Liver (tissue), 3 donors: ENCODE results near the gene HOXA3.

Source experiments
- JUND ChIP-seq, 2 donors: IDR thresholded peaks; 2 replicates each; pipeline ENCODE4 v1.6.1; 2016; ENCODE audit warnings: antibody characterized with exemption in 2 of 2
- RAD21 ChIP-seq, 2 donors: IDR thresholded peaks; 2 replicates each; pipeline ENCODE4 v1.6.1; 2016; ENCODE audit warnings: antibody characterized with exemption in 2 of 2, mild to moderate bottlenecking in 2 of 2
- SP1 ChIP-seq: IDR thresholded peaks from 2 replicates; pipeline ENCODE4 v1.6.1; 2018; ENCODE audit warnings: antibody characterized with exemption, mild to moderate bottlenecking
- TAF1 ChIP-seq: conservative IDR thresholded peaks from 2 replicates; pipeline ENCODE4 v1.6.1; 2016; ENCODE audit warnings: antibody characterized with exemption, mild to moderate bottlenecking
- YY1 ChIP-seq: IDR thresholded peaks from 2 replicates; pipeline ENCODE4 v1.6.1; 2016; ENCODE audit warnings: antibody characterized with exemption, mild to moderate bottlenecking
- TF ChIP-seq, protein P1 (sequence below): fragments of 150-350 bp; IDR thresholded peaks from 2 replicates; pipeline ENCODE4 v1.5.1; 2017; ENCODE audit warnings: improper control_type of control experiment, low read depth, low read length; ENCODE audit not compliant: missing input control
- TF ChIP-seq, protein P2 (sequence below): IDR thresholded peaks from 2 replicates; pipeline ENCODE4 v1.6.1; 2016; ENCODE audit warnings: antibody characterized with exemption
- TF ChIP-seq, protein P3 (sequence below): IDR thresholded peaks from 2 replicates; pipeline ENCODE4 v1.6.1; 2016; ENCODE audit warnings: antibody characterized with exemption, mild to moderate bottlenecking
- donor health status: healthy.
- donor health status: healthy.

DNA sequence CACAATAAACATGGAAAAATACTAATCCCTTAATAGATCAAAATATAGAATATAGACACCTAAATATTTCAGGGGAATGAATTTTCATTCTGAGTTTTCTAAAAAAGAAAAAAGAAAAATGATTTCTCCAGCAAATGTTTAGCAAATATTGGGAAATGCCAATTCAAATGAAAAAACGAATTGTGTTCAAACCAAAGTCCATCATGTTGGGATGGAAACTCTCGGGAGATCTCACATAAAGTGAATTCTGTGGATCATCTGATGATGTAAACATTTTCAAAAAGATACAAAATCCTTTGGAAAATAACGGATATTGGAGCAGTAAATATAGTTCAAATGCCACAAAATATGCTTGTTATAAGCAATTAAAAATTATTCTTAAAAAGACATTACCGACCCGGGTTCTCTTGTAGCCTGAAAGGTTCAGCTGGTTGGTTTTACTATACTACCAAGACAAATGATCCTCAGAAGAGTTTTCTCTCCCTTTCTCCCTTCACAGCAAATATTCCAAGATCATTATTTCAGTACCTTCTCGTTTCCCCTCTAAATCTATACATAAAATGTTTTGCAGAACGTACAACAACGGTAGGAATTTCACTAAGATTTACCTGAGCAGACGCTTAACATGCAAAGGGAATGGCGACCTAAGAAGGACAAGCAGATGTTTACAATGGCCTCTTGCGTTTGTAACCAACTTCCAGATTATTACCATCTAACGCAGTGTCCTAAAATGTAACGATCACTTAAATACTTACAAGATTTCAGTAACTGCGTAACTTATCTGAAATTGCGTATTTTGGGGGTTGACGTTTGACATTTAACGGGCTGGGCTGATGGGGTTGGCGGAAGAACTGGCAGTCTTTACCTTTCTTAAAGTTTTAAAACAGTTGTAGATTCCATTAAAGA is 45.0 kb upstream of the HOXA3 start:
- TF ChIP-seq, protein P1, sequence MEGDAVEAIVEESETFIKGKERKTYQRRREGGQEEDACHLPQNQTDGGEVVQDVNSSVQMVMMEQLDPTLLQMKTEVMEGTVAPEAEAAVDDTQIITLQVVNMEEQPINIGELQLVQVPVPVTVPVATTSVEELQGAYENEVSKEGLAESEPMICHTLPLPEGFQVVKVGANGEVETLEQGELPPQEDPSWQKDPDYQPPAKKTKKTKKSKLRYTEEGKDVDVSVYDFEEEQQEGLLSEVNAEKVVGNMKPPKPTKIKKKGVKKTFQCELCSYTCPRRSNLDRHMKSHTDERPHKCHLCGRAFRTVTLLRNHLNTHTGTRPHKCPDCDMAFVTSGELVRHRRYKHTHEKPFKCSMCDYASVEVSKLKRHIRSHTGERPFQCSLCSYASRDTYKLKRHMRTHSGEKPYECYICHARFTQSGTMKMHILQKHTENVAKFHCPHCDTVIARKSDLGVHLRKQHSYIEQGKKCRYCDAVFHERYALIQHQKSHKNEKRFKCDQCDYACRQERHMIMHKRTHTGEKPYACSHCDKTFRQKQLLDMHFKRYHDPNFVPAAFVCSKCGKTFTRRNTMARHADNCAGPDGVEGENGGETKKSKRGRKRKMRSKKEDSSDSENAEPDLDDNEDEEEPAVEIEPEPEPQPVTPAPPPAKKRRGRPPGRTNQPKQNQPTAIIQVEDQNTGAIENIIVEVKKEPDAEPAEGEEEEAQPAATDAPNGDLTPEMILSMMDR, result no peak
- no peak for TF ChIP-seq RAD21 (IDR thresholded peaks at IDR 0.05)
- TF ChIP-seq, protein P2, sequence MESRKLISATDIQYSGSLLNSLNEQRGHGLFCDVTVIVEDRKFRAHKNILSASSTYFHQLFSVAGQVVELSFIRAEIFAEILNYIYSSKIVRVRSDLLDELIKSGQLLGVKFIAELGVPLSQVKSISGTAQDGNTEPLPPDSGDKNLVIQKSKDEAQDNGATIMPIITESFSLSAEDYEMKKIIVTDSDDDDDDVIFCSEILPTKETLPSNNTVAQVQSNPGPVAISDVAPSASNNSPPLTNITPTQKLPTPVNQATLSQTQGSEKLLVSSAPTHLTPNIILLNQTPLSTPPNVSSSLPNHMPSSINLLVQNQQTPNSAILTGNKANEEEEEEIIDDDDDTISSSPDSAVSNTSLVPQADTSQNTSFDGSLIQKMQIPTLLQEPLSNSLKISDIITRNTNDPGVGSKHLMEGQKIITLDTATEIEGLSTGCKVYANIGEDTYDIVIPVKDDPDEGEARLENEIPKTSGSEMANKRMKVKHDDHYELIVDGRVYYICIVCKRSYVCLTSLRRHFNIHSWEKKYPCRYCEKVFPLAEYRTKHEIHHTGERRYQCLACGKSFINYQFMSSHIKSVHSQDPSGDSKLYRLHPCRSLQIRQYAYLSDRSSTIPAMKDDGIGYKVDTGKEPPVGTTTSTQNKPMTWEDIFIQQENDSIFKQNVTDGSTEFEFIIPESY, result no peak
- TF ChIP-seq SP1, result no peak
- TF ChIP-seq JUND (IDR thresholded peaks at IDR 0.05), result no peak
- TF ChIP-seq YY1, result no peak
- TF ChIP-seq TAF1, result no peak
- TF ChIP-seq, protein P3, sequence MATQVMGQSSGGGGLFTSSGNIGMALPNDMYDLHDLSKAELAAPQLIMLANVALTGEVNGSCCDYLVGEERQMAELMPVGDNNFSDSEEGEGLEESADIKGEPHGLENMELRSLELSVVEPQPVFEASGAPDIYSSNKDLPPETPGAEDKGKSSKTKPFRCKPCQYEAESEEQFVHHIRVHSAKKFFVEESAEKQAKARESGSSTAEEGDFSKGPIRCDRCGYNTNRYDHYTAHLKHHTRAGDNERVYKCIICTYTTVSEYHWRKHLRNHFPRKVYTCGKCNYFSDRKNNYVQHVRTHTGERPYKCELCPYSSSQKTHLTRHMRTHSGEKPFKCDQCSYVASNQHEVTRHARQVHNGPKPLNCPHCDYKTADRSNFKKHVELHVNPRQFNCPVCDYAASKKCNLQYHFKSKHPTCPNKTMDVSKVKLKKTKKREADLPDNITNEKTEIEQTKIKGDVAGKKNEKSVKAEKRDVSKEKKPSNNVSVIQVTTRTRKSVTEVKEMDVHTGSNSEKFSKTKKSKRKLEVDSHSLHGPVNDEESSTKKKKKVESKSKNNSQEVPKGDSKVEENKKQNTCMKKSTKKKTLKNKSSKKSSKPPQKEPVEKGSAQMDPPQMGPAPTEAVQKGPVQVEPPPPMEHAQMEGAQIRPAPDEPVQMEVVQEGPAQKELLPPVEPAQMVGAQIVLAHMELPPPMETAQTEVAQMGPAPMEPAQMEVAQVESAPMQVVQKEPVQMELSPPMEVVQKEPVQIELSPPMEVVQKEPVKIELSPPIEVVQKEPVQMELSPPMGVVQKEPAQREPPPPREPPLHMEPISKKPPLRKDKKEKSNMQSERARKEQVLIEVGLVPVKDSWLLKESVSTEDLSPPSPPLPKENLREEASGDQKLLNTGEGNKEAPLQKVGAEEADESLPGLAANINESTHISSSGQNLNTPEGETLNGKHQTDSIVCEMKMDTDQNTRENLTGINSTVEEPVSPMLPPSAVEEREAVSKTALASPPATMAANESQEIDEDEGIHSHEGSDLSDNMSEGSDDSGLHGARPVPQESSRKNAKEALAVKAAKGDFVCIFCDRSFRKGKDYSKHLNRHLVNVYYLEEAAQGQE, result no peak
